Mesothelial cell of epicardium (in vitro differentiated cells): Measurements from ENCODE around the gene SCNN1B. TPM values are rescaled to one million over a fixed set of nuclear protein-coding genes. Genes with fewer than 3 reads are reported as not detected.

Source experiments
- DNase-seq, 2 experiments: peaks; one replicate each; pipeline ENCODE4 v3.0.0; 2021; ENCODE audit warnings: low spot score in 2 of 2; ENCODE audit not compliant: unreplicated experiment in 2 of 2
- H3K27ac Mint-ChIP-seq: 2 replicates; pipeline ENCODE4 v1.8.0; 2021; ENCODE audit warnings: mixed read lengths
- H3K27me3 Mint-ChIP-seq: 2 replicates; pipeline ENCODE4 v1.8.0; 2021; ENCODE audit warnings: low read depth, mixed read lengths
- H3K36me3 Mint-ChIP-seq: 2 replicates; pipeline ENCODE4 v1.8.0; 2021; ENCODE audit warnings: mixed read lengths
- H3K4me1 Mint-ChIP-seq: 2 replicates; pipeline ENCODE4 v1.8.0; 2021; ENCODE audit warnings: mixed read lengths
- H3K4me3 Mint-ChIP-seq: 2 replicates; pipeline ENCODE4 v1.8.0; 2021; ENCODE audit warnings: mild to moderate bottlenecking, moderate library complexity, mixed read lengths
- H3K9me3 Mint-ChIP-seq: 2 replicates; pipeline ENCODE4 v1.8.0; 2021; ENCODE audit warnings: mixed read lengths
- total RNA-seq: library from RNA; stranded (reverse); gene quantifications from 3 replicates; pipeline ENCODE4 v1.2.1, GENCODE V29; 2021
- TF ChIP-seq, protein P1 (sequence below): fragments of 200-600 bp; sonication (generic); IDR thresholded peaks from one replicate; pipeline ENCODE4 v1.5.0; 2021; ENCODE audit warnings: antibody characterized with exemption; ENCODE audit not compliant: unreplicated experiment

The SCNN1B gene
- total RNA-seq, 1 donor from 2014 or later = not detected

GRCh38 chr16:23334457-23334853 is 32.4 kb downstream of the SCNN1B start:
- no peak for DNase-seq
- no peaks in the 10 kb centered on the region for H3K36me3 Mint-ChIP-seq

DNA sequence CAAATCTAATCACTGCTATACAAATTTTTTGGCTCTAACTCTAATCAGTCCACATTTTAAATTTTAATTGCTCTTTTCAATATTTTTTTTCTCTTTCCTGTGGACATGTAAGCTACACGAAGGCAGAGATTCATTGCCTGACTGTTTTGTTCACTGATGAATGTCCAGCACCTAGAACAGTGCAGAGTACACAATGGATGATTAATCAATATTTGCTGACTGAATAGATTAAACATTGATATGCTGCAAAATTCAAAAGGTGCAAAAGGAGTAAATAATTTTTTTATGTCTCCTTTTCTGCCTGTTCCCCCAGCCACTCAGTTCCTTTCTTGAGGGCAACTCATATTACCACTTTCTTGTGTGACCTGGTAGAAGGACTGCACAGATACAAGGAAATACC is 32.8 kb downstream of the SCNN1B start:
- TF ChIP-seq, protein P1, sequence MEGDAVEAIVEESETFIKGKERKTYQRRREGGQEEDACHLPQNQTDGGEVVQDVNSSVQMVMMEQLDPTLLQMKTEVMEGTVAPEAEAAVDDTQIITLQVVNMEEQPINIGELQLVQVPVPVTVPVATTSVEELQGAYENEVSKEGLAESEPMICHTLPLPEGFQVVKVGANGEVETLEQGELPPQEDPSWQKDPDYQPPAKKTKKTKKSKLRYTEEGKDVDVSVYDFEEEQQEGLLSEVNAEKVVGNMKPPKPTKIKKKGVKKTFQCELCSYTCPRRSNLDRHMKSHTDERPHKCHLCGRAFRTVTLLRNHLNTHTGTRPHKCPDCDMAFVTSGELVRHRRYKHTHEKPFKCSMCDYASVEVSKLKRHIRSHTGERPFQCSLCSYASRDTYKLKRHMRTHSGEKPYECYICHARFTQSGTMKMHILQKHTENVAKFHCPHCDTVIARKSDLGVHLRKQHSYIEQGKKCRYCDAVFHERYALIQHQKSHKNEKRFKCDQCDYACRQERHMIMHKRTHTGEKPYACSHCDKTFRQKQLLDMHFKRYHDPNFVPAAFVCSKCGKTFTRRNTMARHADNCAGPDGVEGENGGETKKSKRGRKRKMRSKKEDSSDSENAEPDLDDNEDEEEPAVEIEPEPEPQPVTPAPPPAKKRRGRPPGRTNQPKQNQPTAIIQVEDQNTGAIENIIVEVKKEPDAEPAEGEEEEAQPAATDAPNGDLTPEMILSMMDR = no peak
- no peak overlapping the region for H3K4me3 Mint-ChIP-seq
- no peak overlapping the region for H3K27ac Mint-ChIP-seq

More at GRCh38 chr16:23334457-23334853, 32.4 kb downstream of the SCNN1B start:
- Mint-ChIP-seq H3K4me3 (no peak overlapping the region), H3K9me3 (peaks cover 10% of the 10 kb centered on the region), H3K27me3 (peaks cover 2% of the 10 kb centered on the region), H3K4me1 (no peaks in the 10 kb centered on the region), H3K27ac (no peak overlapping the region)
- TF ChIP-seq, protein P1 = no peak

DNA sequence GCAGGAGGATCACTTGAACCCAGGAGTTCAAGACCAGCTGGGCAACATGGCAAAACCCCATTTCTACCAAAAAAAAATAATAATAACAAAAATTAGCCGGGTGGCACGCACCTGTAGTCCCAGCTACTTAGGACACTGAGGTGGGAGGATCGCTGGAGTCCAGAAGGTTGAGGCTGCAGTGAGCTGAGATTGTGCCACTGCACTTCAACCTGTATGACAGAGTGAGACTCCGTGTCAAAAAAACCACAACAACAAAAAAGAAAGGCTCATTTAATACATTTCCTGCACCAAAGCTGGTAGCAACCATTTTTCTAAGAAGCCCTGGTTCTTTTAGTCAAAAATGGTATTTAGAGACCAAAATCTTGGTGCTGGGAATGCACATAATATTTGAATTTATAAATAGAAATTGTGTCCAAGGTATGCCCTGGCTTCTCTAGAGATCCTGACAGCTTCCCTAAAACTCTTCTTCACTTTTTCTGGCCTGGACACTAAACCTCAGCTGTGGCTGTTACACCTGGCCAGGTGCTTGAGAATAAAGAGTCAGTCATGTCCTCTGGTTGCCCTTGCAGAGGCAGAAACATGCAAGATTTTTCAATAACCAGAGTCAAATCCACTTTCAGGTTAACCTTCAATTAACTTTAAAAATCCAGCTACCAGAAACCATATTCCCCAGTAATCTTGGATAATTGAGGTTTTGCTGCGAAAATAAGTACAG is 35.9 kb downstream of the SCNN1B start:
- DNase-seq = no peak
- H3K27me3 Mint-ChIP-seq = peaks cover 10% of the 10 kb centered on the region

More for the DNA sequence above, 32.8 kb downstream of the SCNN1B start:
- Mint-ChIP-seq H3K9me3 (peaks cover 10% of the 10 kb centered on the region), H3K4me1 (no peaks in the 10 kb centered on the region), H3K27me3 (peaks cover 4% of the 10 kb centered on the region), H3K36me3 (no peaks in the 10 kb centered on the region)
- DNase-seq = no peak

GRCh38 chr16:23339787-23340186 is 37.7 kb downstream of the SCNN1B start:
- H3K4me3 Mint-ChIP-seq = no peak overlapping the region
- H3K4me1 Mint-ChIP-seq = no peaks in the 10 kb centered on the region
- TF ChIP-seq, protein P1 = no peak
- H3K36me3 Mint-ChIP-seq = no peaks in the 10 kb centered on the region
- H3K27ac Mint-ChIP-seq = no peak overlapping the region
- no peak for DNase-seq
- peaks cover 10% of the 10 kb centered on the region for H3K9me3 Mint-ChIP-seq
- H3K27me3 Mint-ChIP-seq = peaks cover 15% of the 10 kb centered on the region

More for the DNA sequence above, 35.9 kb downstream of the SCNN1B start:
- TF ChIP-seq, protein P1 = no peak
- Mint-ChIP-seq H3K27ac (no peak overlapping the region), H3K4me1 (no peaks in the 10 kb centered on the region), H3K4me3 (no peak overlapping the region), H3K9me3 (peaks cover 10% of the 10 kb centered on the region), H3K36me3 (no peaks in the 10 kb centered on the region)

DNA sequence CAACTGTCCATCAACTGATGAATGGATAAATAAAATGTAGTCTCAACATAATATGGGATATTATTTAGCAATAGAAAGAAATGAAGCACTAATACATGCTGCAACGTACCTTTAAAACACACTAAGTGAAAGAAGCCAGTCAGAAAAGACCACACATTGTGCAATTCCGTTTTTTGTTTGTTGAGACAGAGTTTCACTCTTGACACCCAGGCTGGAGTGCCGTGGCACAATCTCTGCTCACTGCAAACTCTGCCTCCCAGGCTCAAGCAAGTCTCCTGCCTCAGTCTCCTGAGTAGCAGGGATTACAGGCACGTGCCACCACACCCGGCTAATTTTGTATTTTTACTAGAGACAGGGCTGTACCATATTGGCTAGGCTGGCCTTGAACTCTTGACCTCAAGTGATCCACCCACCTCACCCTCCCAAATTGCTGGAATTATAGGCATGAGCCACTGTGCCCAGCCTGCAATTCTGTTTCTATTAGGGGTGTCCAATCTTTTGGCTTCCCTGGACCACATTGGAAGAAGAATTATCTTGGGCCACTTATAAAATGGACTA is 40.1 kb downstream of the SCNN1B start:
- Mint-ChIP-seq H3K36me3 (no peaks in the 10 kb centered on the region), H3K4me1 (no peaks in the 10 kb centered on the region), H3K27ac (no peak overlapping the region), H3K9me3 (peaks cover 10% of the 10 kb centered on the region), H3K27me3 (peaks cover 21% of the 10 kb centered on the region), H3K4me3 (no peak overlapping the region)
- TF ChIP-seq, protein P1 = no peak
- no peak for DNase-seq
